IPS-NIHi7 (cell line): ENCODE data around the gene CCDC177.
"Not testable (repeated sequence)": the region's sequence is repeated elsewhere in the genome, so short reads cannot be mapped to it uniquely, and the experiment has no call there.

Experiments
- DNase-seq: peaks from one replicate; pipeline ENCODE4 v3.0.0; 2012; ENCODE audit warnings: mixed read lengths; ENCODE audit errors: extremely low spot score

Gene CCDC177

DNA sequence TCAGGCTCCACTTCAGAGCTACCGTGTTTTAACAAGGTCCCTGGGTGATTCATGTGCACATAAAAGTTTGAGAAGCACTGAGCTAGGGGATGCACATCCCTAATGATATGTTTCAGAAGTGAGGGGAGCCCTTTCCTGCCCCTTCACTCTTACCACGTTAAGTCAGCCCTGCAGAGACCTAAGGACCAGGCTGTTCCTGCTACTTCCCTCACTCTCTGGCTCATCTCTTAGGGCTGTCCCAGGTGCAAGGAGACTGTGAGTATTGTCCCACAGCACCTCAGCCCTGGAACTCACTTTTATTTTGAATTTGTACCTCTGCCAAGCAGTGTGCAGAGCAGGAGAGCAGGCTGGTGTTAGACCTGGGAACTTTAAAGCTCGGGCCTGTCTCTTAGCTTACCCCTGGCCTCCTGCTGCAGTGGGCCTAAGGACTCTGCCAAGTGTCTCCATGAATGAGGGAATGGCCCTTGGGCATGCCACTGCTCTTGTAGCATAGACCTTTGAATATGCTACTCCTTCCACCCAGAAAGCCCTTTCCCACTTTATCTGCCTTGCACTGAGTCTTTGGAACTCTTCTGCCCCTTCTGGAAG lies 25.7 kb upstream of the CCDC177 start:
- DNase-seq = no peak

DNA sequence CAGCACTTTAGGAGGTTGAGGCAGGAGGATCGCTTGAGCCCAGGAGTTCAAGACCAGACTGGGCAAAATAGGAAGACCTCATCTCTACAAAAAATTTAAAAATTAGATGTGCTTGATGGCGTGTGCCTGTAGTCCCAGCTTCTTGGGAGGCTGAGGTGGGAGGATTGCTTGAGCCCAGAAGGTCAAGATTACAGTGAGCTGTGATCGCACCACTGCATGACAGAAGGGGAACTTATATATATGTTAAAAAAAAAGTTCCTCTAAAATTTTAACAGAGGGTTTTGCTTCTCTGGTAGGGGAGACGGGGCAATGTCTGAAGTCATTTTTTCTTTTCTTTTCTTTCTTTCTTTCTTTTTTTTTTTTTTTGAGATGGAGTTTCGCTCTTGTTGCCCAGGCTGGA lies 24.8 kb upstream of the CCDC177 start:
- not testable (repeated sequence) for DNase-seq

DNA sequence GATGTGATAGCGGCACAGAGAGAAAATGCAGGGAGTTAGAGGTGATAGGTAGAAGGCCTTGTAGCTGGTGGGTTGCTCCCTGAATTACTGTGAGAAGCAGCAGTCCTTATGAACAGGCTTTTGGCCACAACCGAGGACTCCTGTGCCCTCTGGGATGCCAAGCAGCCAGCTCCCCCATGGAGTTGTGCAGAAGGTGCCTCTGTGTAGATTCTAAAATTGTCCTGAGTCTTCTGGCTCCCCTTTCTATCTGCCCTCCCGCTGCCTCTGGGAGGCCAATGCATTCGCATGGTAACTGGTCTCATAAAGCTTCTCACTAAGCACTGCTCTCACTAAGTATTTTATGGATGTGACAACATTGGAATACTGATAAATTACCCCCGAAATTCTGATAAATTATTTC lies 20.7 kb upstream of the CCDC177 start:
- DNase-seq = no peak

DNA sequence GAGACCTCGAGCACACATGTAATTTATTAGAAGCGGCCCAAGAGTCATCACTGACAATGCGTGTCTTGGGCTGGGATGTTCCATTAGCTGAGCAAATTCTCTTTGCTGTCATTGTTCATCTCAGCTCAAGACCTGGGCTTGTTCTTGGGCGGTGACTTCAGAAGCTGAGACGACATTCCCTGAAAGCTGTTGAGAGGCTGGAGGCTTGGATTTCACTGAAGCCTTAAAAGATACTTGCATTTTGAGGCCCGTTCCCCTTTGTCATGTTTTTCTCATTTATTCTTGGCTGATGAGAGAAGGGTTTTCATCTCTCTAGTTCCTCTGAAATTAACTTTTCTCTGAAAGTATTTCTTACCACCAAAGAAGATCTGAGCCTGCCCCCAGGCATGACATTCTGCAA lies 20.2 kb upstream of the CCDC177 start:
- DNase-seq = no peak

DNA sequence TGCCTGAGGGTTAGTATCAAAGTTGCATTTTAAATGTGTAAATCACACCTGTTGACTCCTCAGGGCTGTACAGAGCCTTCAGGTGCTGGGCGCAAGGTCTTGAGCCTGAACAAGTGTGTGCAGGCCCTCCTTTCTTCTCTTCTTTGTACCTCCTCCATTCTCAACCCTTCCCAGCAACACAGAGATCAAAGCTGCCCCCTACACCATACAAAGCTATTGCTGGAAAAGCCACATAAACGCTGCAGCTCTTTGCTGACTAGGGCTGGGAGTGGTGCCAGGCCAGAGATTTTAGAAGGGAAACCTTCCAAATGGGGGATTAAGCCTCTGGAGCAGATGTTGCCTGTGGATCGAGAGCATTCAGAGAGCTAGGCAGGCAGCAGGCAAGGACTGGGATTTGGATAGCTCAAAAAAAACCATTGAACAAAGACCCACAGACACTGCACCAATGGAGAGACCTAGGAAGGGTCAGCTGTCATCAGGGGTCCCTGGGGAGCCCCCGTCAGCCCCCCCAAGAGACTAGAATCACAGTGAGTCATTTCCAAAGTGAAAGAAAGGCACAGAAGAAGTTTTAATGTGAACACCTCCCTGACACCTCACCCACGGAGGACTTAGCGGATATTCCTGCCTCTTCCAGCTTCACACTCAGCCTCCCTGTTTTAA lies 18.5 kb upstream of the CCDC177 start:
- DNase-seq = no peak

DNA sequence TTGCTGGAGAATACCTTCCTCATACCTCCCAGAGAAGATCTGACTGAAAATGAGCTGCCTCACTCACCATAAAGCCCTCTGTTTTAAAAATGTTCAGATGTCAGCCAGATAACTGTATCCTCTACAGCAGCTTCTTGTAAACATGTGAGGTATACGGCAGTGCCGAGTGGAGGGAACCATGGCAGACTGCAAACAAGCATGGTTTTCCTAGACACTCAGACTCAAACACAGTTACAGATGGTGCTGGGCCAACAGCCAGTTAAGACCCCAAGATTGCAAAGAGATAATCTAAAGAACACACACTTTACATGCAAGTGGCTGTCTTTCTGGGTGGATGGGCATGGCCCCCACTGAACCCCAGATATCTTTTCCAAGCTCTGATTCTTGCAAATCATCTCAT lies 16.6 kb upstream of the CCDC177 start:
- DNase-seq = no peak

DNA sequence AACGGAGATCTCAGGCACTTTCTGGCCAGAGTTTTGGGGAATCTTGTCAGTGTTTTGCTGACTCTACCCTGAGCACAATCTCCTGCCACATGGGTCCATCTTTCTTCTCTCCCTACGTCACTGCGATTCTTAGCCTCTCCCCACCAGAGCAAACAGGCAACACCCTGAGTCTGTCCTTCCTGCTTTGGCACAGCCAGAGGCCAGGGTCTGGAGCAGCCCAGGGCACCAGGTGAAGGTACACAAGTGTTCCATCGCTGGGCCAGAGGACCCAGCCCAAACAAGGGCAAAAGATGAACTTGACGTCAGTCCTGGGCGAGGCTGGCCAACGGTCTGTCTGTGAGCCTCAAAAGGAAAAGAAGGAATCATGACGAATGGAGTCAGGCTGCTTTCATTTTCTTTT lies 12.7 kb upstream of the CCDC177 start:
- DNase-seq = no peak

DNA sequence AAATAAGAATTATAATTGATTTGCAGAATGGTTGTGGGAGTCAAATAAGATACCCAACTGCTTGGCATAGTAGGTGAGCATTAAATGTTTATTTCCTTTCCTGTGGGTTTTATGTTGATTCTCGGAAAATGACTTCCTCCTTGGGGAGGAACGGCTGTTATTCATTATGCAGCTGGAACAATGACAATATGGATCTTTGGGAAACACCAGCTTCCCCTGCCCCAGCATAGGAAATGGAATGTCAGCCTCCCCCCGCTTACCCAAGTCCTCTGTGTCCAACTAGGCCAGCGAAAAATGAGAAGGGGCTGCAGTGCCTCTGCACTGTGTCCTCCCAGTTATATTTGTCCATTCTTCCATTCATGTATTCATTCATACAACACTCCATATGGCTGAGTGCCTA lies 11.7 kb upstream of the CCDC177 start:
- DNase-seq = no peak

DNA sequence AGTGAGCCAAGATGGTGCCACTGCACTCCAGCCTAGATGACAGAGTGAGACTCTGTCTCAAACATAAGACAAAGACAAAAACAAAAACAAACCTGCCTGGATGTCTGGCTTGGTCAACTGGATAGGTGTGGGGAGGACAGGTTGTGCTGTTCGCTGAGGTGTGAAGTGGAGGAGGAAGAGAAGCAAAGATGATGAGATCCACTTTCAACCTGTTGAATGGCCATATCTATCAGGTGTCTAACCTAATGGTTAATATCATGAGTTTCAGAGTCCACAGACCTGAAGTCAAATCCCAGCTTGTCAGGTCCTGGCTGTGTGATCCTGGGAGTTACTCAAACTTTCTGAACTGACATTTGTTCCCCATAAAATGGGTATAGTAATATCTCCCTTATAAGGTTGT lies 9.7 kb upstream of the CCDC177 start:
- no peak for DNase-seq

DNA sequence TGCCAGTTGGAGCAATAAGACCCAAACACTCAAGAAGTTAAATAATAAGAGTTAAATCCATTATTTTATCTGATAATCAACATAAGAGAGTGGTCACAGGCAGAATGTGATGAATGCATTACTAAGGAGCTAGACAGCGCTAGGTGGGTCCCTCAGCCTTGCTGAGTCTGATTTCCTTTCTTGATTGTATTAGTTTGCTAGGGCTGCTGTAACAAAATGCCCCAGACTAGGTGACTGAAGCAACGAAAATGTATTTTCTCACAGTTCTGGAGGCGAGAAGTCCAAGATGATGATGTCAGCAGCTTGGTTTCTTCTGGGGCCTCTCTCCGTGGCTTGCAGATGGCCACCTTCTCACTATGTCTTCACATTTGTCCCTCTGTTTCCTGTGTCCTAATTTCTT lies 8.2 kb upstream of the CCDC177 start:
- no peak for DNase-seq

DNA sequence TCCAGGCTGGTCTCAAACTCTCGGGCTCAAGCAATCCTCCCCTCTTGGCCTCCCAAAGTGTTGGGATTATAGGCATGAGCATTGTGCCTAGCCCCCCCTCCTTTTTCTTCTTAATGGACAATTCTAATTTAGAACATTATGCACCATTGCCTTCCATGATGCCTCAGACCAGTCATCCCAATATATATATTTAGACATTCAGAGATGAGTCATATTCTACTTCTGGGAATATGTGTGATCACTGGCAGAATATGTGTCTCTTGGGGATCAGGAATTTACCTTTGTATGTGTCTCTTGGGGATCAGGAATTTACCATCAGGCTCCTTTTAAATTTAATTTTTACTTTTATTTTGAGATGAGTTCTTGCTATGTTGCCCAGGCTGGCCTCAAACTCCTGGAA lies 7.5 kb upstream of the CCDC177 start:
- DNase-seq = no peak

DNA sequence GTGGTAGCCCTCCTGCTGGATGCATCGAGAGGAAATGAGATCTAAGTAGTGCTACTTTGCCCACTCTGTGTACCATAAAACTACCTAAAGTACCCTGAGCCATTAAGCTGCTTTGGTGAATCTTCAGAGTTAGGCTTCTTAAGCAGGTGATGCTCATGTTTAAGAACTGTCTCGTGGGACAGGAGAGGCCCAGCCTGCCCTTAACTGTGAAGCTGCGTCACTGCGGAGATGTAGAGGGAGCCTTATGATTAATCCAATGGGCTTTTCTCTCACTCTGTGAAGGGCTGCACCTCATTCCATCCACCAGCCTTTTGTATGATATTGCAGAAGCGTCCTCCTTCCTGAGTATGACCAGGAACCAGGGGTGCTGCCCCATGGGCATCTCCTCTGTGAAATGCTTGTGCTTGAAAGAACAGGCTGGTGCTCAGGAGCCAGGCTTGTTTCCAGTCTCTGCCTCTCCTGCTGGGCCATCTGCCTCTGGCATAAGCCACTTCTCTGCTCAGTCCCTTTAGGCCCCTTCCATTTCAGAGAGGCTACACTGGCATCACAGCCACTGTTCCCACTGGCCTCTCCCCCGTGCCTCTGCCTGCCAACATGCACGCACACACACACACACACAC lies 6.8 kb upstream of the CCDC177 start:
- DNase-seq = no peak

DNA sequence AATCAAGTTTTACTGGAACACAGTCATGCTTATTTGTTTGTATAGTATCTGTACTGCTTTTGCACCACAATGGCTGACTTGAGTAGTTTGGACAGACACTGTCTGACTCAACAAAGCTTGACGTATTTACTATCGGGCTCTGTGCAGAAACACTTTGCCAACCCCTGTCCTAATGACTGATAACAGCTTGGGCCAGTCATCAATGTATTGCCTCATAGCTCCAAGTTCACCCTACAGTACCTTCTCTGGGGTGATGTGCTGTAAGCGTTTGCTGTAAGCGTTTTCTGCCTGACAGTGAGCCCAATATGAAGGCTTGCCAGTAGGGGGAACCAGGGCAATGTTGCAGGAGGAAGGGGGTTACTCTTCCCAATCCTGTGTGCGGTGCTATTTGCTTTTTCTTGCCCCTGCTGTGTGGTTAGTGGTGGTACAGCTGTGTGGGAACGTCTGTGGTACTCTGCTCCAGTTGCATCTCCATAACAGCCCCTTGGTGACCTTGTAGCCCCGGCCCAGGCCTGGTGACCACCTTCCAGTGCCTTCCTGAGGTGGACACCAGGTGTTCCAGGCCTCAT lies 5.4 kb upstream of the CCDC177 start:
- peak; percentile 77 for DNase-seq

DNA sequence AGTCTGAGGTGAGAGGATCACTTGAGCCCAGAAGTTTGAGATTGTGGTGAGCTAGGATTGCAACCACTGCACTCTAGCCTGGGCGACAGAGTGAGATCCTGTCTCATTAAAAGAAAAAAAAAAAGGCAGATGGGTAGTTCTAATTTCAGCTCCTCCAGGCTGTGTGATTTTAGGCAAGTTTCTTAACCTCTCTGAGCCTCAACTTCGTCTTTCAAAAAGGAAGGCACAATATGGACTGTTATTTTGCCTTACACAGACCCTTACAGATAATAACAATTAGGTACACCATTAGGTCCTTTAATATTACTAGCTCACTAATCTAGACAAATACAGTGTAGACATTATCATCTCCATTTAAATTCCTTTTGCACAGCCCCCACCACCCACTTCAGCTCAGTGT lies 4.8 kb upstream of the CCDC177 start:
- DNase-seq = no peak

DNA sequence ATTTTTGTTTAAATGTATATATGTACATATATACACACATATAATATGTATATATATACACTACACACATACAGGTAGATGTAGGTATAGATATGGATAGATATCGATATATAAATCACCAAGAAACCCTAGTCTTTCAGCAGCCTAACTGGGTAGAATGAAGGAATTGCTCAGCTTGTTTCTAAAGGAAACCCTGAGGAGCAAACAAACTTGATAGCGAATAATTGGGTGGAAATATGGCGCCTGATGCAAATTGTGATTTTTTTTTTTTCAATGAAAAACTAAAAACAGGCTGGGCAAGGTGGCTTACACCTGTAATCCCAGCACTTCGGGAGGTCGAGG lies 254 bp upstream of the CCDC177 start:
- DNase-seq = no peak

DNA sequence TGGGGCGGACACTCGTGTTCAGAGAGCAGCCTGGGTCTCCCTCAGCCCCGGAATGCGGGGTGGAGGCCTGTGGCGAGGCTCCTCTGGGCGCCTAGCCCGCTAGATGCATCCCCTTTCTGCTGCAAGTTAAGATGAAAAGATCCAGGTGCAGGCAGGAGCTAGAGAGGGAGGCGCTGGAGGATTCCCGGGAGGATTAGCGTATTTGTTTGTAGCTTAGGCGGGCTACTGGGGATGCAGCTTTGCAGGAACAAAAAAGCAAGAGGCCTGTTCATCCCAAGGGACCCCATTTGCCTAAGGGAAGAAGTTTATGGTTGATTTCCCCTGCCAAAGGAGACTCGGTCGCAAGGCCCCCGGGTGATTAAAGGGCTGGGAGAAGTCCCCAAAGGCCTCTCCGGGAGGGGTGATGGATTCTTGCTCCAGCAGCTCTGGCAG lies 824 bp downstream of the CCDC177 start:
- DNase-seq = peak; percentile 50

DNA sequence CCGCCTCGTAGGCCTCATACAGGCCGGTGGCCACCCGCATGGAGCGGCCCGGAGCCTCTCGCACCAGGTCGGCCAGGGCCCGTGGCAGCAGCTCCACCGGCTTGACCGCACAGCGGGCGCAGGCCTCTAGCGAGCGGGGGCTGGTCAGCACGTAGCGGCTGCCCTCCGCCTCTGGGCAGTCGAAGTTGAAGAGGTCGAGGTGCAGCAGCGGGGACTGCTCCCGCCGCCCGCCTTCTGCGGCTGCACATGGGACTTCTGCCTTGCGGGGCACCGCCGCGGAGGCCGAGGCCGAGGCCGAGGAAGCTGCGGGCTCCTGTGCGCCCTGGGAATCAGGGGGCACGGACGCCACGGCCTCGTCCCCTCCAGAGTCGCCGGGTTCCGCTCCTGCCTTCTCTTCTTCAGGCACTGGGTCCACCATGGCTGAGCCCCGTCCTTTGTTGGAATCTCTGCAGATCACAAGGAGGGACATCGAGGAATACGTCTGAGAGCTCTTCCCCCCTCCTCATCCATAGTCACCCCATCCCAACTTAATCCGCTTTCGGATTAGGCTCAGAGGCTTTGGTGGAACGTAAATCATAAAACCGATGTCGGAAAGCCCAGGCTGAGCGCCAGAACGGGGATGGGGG lies 1.4 kb downstream of the CCDC177 start:
- DNase-seq = no peak

DNA sequence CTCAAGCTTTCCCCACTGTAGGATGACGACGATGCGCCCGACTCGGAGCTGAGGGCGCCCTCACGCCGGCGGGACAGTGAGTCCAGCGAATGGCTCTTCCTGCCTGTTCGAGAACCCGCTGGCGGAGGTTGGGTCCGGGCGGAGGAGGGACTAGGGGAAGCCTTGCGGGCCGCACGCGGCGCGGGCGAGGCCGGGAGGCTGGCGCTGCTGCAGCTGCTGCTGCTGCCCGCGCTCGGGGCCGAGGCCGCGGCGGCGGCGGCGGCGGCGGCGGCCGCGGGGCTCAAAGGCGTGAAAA lies 1.9 kb downstream of the CCDC177 start:
- DNase-seq = no peak

DNA sequence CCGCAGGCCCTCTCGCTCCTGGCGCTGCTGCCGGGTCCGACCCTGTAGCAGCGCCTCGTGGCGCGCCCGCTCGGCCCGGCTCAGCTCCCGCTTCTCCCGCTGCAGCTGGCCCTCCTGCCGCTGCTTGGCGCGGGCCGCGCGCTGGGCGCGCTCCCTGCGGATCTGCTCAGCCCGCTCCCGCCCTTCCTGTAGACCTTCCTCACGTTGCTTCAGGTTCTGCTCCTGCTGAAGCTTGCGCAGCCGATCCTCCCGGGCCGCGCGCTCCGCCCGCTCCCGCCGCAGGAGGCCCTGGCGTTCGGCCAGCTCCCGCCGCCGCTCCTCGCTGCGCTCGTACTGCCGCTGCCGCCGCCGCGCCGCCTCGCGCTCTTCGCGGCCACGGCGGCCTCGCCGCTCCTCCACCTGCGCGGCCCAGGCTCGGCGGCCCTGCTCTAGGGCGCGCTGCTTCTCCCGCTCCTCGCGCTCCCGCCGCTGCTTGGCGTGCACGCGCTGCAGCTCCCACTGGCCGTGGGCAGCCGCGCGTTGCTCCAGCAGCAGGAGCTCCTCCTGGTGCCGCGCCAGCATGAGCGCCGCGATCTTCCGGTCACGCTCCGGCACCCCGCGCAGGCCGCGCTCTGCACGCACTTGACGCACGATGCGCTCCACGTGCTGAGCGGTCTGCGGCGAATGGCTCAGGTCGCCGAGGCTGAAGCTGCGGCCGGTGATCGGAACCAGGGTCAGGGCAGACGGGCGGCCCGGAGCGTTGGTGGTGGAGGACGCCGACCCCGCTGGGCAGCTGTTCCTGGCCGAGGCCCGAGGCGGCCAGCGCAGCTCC lies 2.4 kb downstream of the CCDC177 start:
- DNase-seq = peak; percentile 60

DNA sequence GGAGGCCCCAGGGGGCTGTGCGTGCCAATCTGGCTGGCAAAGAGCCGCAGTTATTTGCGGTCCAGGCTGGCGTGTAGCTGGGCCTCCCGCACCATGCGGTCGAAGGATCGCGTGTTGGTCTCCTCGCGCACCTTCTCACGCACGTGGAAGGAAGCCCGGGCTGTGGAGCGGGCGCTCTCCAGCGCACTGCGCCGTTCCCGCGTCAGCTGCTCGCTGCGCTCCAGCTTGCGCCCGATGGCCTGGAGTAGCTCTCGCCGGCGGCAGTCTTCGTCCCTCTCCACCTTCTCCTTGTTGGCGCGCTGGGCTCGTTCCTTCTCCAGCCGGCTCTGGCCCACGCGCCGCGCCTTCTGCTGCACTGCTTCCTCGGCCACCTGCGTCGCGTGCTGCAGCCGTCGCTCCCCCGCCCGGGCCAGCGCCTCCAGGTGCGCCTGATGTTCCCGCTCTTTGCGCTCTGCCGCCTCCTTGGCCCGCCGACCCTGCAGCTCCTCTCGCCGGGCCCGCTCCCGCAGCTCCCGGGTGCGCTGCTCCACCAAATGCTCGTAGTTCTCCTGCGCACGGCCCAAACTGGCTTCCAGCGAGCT lies 3.1 kb downstream of the CCDC177 start:
- peak; percentile 22 for DNase-seq

DNA sequence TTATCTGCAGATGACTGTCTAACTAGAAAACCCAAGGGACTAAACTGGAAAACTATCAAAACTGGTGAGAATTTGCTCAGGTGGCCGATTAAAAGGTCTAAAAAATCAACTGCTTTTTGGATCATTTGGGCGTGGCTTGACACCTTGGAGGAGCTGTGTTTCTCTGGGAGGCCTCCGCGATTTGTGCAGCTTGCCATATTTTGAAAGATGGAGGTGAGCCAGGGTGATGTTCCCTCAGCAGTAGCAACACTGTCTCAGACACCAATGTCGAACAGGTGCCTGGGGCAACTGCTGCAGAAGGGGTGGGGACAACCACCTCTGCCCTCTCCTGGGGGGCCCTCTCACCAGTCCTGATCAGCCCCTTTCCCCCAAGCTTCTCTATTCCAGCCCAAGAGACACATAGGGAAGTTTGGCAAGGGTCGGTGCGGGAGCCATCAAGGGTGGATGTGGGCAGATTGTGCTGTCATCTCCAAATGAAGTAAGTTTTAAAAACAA lies 3.8 kb downstream of the CCDC177 start:
- no peak for DNase-seq

DNA sequence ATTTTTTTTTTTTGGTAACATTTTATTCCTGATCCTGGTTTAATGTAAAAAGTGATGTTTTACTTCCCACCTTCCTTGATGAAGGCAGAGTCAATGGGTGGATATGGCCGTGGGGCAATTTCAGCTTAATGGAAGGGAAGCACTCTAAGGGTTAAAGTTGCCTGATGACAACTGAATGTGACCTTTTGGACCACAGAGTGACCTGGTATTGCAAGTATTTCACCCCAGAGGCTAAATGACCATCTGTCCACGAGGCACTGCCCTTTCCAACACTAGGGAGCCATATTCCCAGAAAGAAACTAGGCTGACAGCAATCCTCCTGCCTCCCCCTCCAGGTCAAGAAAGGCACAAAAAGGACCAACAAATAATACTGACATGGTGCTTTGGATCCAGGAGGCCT lies 4.8 kb downstream of the CCDC177 start:
- DNase-seq = no peak
